Measurements from ENCODE around the gene ACTR3C. TPM values are rescaled to one million over a fixed set of nuclear protein-coding genes. Genes with fewer than 3 reads are reported as not detected.

ACTR3C gene
- total RNA-seq, result 1 to 10 TPM; 2.8 to 3.4 TPM

DNA sequence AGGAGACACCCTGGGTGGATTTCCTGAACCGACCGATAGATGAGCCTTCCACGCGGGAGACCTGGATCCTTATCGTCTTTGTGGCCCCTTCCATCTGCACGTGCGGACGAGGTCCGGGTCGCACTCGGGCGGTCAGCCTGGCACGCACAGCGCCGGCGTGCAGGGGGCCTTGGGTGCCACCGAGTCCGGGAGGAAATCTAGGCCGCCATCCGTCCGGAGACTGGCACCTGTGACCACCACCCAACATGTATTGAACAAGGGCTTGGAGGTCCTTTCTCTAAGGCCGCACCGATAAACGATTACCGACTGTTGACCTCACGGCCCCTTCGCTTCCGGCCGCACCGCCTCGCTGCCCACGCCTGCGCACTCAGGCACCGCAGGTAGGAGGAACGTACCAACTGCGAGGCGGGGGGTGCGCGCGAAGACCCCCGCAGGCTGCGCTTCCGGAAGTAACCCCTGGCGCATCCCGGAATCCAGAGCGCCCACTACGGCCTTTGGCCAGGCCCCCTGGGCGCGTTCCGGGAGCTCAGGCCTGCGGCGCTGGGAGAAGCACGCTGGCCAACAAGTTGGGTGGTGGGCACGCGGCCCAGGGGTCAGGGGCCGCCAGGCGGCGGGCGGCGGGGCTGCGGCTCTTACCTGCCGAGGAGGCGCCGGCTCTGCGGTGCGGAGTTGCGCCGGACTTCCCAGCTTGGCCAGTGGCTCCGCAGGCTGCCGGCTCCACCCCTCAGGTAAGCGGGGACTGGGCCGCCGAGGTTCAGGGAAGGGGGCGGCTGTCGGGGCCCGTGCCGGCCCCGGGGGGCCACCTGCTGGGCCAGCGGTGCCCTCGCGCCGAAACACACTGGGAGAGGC is at the start of gene ACTR3C, which contains the start of gene LRRC61:
Gene ACTR3C, minus strand, starts transcription at position 713 of the 849 bp plus-strand sequence. CDS start 28,249 bp downstream, outside the sequence.
Gene LRRC61, plus strand, starts transcription at position 523 of the 849 bp plus-strand sequence. CDS start 13,507 bp downstream, outside the sequence.
- Mint-ChIP-seq H3K4me3 (peak within 1 kb of the TSS; percentile 96), H3K36me3 (peaks cover 56% of the 10 kb centered on the region), H3K27ac (peak within 1 kb of the TSS; percentile 100), H3K9me3 (no peaks in the 10 kb centered on the region), H3K4me1 (peaks cover 45% of the 10 kb centered on the region), H3K27me3 (no peaks in the 10 kb centered on the region)
- peak; percentile 78 for DNase-seq

DNA sequence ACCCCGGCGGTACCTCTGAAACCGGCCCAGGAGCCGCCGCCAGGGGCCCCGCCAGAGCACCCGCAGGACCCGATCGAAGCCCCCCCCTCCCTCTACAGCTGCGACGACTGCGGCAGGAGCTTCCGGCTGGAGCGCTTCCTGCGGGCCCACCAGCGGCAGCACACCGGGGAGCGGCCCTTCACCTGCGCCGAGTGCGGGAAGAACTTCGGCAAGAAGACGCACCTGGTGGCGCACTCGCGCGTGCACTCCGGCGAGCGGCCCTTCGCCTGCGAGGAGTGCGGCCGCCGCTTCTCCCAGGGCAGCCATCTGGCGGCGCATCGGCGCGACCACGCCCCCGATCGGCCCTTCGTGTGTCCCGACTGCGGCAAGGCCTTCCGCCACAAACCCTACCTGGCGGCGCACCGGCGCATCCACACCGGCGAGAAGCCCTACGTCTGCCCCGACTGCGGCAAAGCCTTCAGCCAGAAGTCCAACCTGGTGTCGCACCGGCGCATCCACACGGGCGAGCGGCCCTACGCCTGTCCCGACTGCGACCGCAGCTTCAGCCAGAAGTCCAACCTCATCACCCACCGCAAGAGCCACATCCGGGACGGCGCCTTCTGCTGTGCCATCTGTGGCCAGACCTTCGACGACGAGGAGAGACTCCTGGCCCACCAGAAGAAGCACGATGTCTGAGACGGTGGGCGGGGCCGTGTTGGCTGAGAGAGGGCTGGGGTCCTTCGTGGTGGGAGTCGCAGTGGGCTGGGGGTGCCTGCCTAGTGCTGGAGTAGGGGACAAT is 49.1 kb upstream of the ACTR3C start:
- Mint-ChIP-seq H3K4me1 (peaks cover 47% of the 10 kb centered on the region), H3K27ac (no peak overlapping the region), H3K4me3 (no peak overlapping the region)

DNA sequence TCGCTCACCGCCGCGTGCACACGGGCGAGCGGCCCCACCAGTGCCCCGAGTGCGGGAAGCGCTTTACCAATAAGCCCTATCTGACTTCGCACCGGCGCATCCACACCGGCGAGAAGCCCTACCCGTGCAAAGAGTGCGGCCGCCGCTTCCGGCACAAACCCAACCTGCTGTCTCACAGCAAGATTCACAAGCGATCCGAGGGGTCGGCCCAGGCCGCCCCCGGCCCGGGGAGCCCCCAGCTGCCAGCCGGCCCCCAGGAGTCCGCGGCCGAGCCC is 48.6 kb upstream of the ACTR3C start:
- Mint-ChIP-seq H3K27me3 (no peaks in the 10 kb centered on the region), H3K27ac (no peak overlapping the region), H3K4me3 (no peak overlapping the region), H3K9me3 (no peaks in the 10 kb centered on the region), H3K4me1 (peaks cover 46% of the 10 kb centered on the region), H3K36me3 (peaks cover 18% of the 10 kb centered on the region)
- DNase-seq, result no peak

More for the DNA sequence above, 49.1 kb upstream of the ACTR3C start:
- Mint-ChIP-seq H3K9me3 (no peaks in the 10 kb centered on the region), H3K27me3 (no peaks in the 10 kb centered on the region), H3K36me3 (peaks cover 18% of the 10 kb centered on the region)
- no peak for DNase-seq

DNA sequence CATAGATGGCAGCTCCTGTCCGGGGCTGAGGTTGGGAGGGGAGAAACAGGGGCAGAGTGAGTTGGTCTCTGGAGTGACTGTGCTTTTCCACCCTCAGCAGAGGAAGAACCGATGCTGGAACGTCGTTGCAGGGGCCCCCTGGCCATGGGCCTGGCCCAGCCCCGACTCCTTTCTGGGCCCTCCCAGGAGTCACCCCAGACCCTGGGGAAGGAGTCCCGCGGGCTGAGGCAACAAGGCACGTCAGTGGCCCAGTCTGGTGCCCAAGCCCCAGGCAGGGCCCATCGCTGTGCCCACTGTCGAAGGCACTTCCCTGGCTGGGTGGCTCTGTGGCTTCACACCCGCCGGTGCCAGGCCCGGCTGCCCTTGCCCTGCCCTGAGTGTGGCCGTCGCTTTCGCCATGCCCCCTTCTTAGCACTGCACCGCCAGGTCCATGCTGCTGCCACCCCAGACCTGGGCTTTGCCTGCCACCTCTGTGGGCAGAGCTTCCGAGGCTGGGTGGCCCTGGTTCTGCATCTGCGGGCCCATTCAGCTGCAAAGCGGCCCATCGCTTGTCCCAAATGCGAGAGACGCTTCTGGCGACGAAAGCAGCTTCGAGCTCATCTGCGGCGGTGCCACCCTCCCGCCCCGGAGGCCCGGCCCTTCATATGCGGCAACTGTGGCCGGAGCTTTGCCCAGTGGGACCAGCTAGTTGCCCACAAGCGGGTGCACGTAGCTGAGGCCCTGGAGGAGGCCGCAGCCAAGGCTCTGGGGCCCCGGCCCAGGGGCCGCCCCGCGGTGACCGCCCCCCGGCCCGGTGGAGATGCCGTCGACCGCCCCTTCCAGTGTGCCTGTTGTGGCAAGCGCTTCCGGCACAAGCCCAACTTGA is 48.0 kb upstream of the ACTR3C start:
- DNase-seq, result no peak
- Mint-ChIP-seq H3K27ac (no peak overlapping the region), H3K36me3 (peaks cover 18% of the 10 kb centered on the region), H3K9me3 (no peaks in the 10 kb centered on the region), H3K4me1 (peaks cover 44% of the 10 kb centered on the region), H3K4me3 (peak overlapping the region; percentile 93), H3K27me3 (no peaks in the 10 kb centered on the region)

DNA sequence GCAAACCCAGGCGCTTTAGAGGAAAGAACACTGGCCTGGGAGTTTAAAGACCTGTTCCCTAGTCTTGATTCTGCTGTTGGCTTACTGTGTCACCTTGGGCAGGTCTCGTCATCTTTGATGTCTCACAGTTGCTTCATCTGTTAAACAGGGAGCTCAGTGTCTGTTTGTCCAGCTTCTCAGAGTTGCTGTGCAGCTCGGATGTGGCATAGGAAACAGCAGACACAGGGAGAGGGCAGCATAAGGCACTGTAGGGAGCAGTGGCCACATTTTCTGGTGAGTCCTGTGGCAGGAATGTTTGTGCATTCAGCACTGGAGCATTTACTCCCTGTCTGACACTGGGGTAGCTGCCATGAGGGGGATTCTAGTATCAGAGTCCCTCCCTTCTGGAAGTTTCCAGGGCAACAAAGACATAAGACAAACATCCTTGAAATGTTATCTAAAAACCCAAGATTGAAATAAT is 47.3 kb upstream of the ACTR3C start:
- Mint-ChIP-seq H3K36me3 (peaks cover 19% of the 10 kb centered on the region), H3K4me1 (peaks cover 44% of the 10 kb centered on the region), H3K4me3 (peak overlapping the region; percentile 93), H3K27me3 (no peaks in the 10 kb centered on the region), H3K27ac (peak overlapping the region; percentile 54), H3K9me3 (no peaks in the 10 kb centered on the region)
- no peak for DNase-seq

DNA sequence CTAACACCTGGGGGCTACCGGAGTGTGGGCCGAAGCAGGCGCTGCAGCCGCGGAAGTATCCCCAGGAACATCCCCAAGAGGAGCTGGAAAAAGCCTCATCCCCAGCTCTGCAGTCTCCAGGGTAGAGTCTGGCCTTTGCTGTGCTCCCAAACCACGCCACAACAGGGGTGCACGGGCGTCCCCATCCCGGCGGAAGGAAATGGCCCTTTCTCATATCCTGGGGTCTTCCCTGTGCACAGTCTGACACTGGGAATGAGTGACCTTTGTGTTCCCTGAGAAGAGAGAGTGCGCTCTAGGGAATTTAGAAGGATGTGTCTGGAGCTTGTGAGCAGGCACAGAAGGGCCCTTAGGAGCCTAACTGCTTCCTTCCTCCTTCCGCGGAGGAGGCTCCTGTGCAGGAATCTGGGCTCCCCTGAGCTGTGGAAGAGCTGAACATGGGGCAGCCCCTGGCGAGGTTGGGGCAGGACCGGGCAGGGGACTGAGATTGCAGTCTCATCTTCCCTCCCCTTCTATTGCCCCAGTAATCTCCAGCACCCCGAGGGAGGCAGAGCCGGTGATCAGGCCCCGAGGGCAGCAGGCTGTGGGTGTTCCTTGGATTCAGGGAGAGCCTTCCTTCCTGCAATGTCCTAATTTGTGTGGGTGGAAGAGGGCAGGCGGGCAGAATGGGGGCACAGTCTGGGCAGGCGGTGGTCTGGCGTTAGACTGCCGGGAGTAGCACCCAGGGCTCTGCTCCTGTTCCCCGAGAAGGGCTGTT is 46.6 kb upstream of the ACTR3C start:
- Mint-ChIP-seq H3K9me3 (no peaks in the 10 kb centered on the region), H3K4me3 (peak overlapping the region; percentile 93), H3K27ac (peak overlapping the region; percentile 95), H3K27me3 (no peaks in the 10 kb centered on the region), H3K4me1 (peaks cover 41% of the 10 kb centered on the region), H3K36me3 (peaks cover 19% of the 10 kb centered on the region)
- DNase-seq, result no peak

DNA sequence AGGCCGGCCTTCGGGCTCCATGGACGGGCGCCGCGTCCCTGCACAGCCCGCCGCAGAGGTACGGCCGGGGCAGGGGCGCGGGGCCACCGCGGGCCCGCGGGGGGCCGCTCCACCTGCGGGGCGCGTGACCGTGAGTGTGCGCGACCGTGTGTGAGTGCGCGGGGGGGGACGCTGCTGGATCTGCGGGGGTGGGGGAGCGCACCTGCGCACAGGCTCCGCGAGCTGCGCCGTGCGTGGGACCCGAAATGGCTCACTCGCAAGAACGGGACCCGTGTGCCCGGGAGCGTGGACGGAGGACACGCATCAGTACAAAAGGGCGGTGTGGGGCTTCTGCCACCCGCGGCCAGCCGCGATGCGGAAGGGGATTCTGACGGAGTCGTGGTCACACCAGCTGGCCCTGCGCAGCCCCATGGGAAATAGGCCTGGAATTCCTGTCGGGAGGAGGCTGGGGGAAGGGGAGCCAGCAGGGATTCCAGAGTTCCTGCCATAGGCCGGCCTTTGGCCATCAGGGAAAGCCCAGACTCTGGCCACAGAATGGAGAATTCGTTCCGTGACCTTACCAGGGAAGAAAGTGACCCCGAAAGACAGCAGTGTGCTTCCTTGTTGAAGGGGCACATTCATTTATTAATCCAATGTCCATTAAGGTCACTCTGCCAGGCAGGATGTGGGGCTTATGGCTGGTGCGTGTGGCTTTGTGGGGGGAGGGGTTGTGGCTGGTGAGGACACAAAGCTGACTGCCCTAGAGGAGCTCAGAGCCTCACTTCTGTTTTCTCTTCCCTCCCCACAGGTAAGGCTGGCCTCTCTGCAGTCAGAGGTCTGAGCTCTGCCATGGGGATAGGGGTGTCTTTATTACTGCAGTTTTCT is 45.8 kb upstream of the ACTR3C start:
- Mint-ChIP-seq H3K4me3 (peak overlapping the region; percentile 93), H3K36me3 (peaks cover 15% of the 10 kb centered on the region), H3K27ac (peak overlapping the region; percentile 95), H3K9me3 (no peaks in the 10 kb centered on the region), H3K27me3 (no peaks in the 10 kb centered on the region), H3K4me1 (peaks cover 45% of the 10 kb centered on the region)
- peak; percentile 45 for DNase-seq

DNA sequence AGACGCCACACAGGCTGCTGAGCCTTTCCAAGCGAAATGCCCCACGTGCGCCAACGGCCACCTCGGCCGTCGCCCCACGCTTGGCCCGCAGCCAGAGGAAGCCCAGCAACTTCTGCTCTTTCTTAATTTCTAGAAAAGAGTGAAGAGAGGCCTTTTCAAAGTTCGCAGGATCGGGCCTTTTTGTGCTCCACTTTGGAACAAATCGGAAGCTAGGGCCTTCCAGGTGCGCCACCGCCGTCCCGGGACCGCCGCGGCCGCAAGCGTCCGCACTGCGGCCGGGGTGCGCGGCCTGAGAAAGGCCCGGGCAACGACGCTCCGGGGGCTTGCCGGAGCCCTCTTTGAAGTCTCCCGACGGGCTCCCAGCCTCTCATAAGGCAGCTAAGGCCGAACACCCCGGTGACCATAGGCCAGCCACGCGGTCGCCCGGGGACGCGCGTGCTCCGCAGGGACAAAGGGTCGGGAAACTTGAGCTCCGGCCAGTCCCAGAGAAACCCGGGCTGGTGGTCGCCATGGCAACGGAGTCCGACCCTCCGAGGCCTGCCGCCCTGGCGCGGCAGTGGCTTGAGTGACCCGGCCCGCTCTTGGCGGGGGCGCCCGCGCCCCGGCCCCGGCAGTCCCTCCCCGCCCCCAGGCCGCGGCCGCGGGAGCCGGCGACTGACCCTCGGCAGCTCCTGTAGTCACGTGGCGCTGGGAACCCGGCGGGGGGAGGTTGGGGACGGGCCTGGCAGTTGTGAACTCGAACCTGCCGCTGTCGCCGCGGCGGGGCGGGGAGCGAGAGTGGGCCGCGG is 44.9 kb upstream of the ACTR3C start, which contains the start of gene REPIN1:
Gene REPIN1, plus strand, starts transcription at position 727 of the 788 bp plus-strand sequence. CDS start 890 bp downstream, outside the sequence.
- H3K9me3 Mint-ChIP-seq, result no peaks in the 10 kb centered on the region
- DNase-seq, result peak; percentile 84
- H3K36me3 Mint-ChIP-seq, result peaks cover 9% of the 10 kb centered on the region
- H3K4me1 Mint-ChIP-seq, result peaks cover 43% of the 10 kb centered on the region
- H3K4me3 Mint-ChIP-seq, result peak within 1 kb of the TSS; percentile 93
- no peaks in the 10 kb centered on the region for H3K27me3 Mint-ChIP-seq
- peak within 1 kb of the TSS; percentile 95 for H3K27ac Mint-ChIP-seq

DNA sequence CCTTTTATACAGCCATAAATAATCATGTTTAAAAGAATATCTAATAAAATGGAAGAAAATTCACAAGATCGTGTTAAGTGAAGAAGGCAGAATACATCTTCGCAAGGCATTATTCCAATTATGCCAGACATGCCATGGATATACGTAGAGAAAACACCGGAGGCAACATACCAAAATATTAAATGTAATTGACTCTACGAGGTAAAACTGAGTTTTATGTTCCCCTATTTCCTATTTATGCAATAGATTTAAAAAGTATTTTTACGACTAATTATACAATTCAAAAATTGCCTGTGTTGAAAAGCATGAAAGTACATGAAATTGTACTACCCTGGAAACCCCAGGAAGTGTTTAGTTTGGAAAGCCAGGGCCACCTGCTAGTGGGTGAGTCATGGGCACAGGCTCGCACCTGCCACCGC is 44.3 kb upstream of the ACTR3C start:
- Mint-ChIP-seq H3K9me3 (no peaks in the 10 kb centered on the region), H3K27ac (peak overlapping the region; percentile 94), H3K27me3 (no peaks in the 10 kb centered on the region), H3K4me3 (peak overlapping the region; percentile 83), H3K36me3 (peaks cover 7% of the 10 kb centered on the region), H3K4me1 (peaks cover 41% of the 10 kb centered on the region)
- no peak for DNase-seq

DNA sequence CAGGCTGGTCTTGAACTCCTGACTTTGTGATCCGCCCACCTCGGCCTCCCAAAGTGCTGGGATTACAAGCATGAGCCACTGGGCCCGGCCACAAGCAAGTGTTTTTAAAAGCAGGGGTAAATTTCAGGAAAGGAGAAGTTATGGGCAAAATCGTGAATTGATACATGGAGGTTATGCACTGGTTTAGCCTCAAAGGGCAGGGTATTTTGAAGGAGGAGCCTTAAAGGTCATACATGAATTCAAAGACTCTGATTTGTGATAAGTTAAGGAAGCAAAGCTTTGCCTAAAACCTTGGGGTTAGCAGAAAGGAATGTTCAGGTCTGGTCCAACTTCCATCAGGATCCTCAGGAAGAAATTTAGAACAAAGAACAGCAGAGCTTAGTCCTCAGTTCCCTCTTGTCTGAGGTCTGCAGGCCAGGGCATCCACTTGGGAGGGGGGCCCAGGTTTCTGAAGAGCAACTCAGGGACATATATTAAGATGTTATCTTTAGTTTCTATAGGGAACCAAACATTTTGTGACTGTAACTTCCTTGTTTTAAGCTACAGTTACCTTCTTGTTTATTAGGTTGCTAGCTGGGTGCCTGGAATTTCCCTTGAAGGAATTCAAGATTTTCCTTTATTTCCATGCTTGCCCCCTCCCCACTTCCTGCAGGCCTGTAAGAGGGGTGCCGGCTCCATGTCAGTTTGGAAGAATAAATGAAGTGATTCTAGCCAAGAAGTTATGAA is 42.5 kb upstream of the ACTR3C start:
- no peak overlapping the region for H3K4me3 Mint-ChIP-seq

DNA sequence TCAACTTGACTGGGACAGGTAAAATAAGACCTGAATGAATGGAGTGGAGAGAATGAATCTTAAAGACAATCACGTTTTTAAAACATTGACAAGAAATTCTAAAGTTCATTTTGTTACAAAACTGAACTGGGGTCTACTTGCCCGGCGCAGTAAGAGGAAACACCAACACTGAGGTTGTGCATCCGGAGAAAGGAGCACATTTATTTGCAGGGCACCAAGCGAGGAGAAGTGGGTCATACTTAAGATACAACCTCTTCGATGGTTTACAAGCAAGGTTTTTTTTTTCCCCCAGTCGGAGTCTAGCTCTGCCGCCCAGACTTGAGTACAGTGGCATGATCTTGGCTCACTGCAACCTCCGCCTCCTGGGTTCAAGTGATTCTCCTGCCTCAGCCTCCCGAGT is 41.8 kb upstream of the ACTR3C start:
- peak overlapping the region; percentile 2 for H3K27ac Mint-ChIP-seq

More for the DNA sequence above, 42.5 kb upstream of the ACTR3C start:
- DNase-seq, result no peak
- peak overlapping the region; percentile 66 for H3K27ac Mint-ChIP-seq
- no peaks in the 10 kb centered on the region for H3K9me3 Mint-ChIP-seq
- H3K36me3 Mint-ChIP-seq, result peaks cover 4% of the 10 kb centered on the region
- no peaks in the 10 kb centered on the region for H3K27me3 Mint-ChIP-seq
- H3K4me1 Mint-ChIP-seq, result peaks cover 40% of the 10 kb centered on the region

DNA sequence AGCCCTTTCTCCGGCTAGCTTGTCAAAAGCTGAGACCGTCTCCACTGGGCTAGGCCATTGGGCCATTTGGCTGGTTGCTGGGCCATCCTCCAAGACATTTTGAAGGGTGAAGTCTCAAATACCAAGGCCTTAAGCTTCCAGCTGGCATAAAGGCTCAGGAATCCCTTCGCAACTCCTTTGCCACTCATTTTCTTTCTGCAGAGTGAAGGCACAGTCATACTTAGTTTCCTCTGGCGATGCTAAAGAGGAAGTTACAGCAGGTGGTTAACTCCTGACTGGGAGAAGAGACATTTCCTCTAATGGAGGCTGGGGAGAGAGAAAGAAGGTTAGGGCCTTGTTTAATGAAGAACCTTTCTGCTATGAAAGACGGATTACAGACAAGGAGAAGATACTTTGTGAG is 40.5 kb upstream of the ACTR3C start:
- Mint-ChIP-seq H3K9me3 (peaks cover 4% of the 10 kb centered on the region), H3K27ac (no peak overlapping the region), H3K4me1 (peaks cover 37% of the 10 kb centered on the region), H3K27me3 (no peaks in the 10 kb centered on the region), H3K4me3 (no peak overlapping the region), H3K36me3 (peaks cover 6% of the 10 kb centered on the region)
- DNase-seq, result no peak

More for the DNA sequence above, 41.8 kb upstream of the ACTR3C start:
- no peak for DNase-seq
- peaks cover 34% of the 10 kb centered on the region for H3K4me1 Mint-ChIP-seq
- H3K36me3 Mint-ChIP-seq, result peaks cover 4% of the 10 kb centered on the region
- H3K27me3 Mint-ChIP-seq, result no peaks in the 10 kb centered on the region
- no peak overlapping the region for H3K4me3 Mint-ChIP-seq
- peaks cover under 1% of the 10 kb centered on the region for H3K9me3 Mint-ChIP-seq

All from activated naive CD8-positive, alpha-beta T cell treated with anti-CD3 and anti-CD28 coated beads for 36 hours (primary cell).